ACC112 (cell line): ENCODE results near the gene PERM1.

Experiments used
- H2AFZ ChIP-seq: fragments of 200-600 bp; sonication (generic); one replicate; pipeline ENCODE4 v1.6.0; 2017; ENCODE audit warnings: antibody characterized with exemption, low read length; ENCODE audit not compliant: unreplicated experiment
- H3K27ac ChIP-seq: fragments of 200-600 bp; sonication (generic); 2 replicates; pipeline ENCODE4 v1.5.1; 2014; ENCODE audit warnings: low read depth, mild to moderate bottlenecking, antibody characterized with exemption, low read length, moderate library complexity
- H3K27me3 ChIP-seq: fragments of 200-600 bp; sonication (generic); 2 replicates; pipeline ENCODE4 v1.6.1; 2014; ENCODE audit warnings: mild to moderate bottlenecking, antibody characterized with exemption, low read length, moderate library complexity, mixed read lengths; ENCODE audit not compliant: insufficient read depth
- H3K36me3 ChIP-seq: fragments of 200-600 bp; sonication (generic); 2 replicates; pipeline ENCODE4 v1.6.1; 2016; ENCODE audit warnings: mild to moderate bottlenecking, antibody characterized with exemption, low read length, moderate library complexity, mixed read lengths; ENCODE audit not compliant: insufficient read depth
- H3K4me1 ChIP-seq: fragments of 200-600 bp; sonication (generic); one replicate; pipeline ENCODE4 v1.6.1; 2016; ENCODE audit warnings: low read length, mixed read lengths; ENCODE audit not compliant: insufficient read depth, unreplicated experiment, control insufficient read depth
- H3K4me3 ChIP-seq: fragments of 200-600 bp; sonication (generic); 2 replicates; pipeline ENCODE4 v1.5.1; 2014; ENCODE audit warnings: mild to moderate bottlenecking, low read depth, low read length
- H3K79me2 ChIP-seq: fragments of 200-600 bp; sonication (generic); one replicate; pipeline ENCODE4 v1.6.0; 2016; ENCODE audit warnings: low read length; ENCODE audit not compliant: control insufficient read depth, unreplicated experiment, insufficient read depth

The PERM1 gene

DNA sequence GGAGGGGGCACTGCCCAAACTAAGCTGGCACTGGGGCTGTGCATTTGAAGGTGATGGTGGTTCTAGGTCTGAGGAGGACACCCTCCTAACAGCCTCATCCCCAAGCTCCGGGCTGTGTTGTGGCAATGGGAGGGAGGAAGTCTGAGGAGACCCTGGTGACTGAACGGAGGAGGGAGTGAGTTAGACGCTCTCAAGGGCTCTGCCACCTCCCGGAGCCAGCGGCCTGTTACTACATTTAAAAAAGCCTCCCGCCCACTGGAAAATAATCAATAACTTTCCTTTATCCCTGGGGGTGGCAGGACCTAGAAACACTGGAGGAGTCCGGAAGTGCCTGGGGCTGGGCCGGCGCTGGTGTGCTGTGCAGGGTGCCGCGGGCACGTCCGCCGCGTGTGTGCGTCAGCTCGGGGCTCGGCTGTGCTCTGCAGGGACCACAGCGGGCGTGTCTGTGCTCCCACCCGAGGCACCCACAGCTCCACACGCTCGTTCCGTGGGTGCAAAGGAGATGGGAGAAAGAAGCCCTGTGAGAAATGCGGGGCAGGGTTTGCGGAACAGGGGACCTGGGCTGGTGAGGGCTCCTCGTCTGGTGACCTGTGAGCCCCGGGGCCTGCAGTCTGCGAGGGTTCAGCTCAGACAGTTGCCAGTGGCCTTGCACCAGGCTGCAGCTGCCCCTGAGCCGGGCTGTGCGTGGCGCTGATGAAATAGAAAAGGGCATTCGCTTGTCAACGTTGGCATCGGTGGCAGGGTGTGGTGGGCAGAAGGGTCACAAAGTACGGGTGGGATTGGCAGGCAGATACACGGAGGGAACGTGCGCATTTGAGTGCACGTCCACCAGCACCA, 52.9 kb downstream of the PERM1 start:
- Histone ChIP-seq H3K27me3 (peaks cover 10% of the 10 kb centered on the region; the same call in 1 of the 2 replicates), H3K79me2 (no peaks in the 10 kb centered on the region), H3K27ac (no peak overlapping the region), H3K36me3 (no peaks in the 10 kb centered on the region), H3K4me1 (no peaks in the 10 kb centered on the region), H3K4me3 (no peak overlapping the region), H2AFZ (no peak overlapping the region)

DNA sequence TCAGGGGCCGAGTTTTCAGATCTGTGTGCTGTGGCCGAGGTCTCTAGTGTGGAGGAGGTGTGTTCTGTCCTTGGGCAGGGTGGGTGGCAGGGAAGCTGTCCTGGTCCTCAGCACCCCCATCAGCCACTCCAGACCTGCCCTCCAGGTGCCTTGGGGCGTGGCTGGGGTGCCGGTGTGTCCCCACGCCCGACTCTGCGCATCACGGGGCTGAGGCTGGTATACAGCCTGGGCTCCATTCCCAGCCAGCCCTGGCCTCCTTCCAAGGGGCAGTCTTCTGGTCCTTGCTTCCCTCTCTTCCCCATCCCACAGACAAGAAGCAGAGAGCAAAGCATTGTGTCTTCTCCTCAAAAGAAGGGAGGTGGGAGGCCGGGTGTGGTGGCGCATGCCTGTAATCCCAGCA, 54.1 kb downstream of the PERM1 start:
- H2AFZ ChIP-seq: no peak overlapping the region
- no peak overlapping the region for H3K27ac ChIP-seq
- H3K4me1 ChIP-seq: peaks cover 5% of the 10 kb centered on the region
- peaks cover 10% of the 10 kb centered on the region; the same call in 1 of the 2 replicates for H3K27me3 ChIP-seq
- no peaks in the 10 kb centered on the region for H3K79me2 ChIP-seq
- H3K4me3 ChIP-seq: no peak overlapping the region
- H3K36me3 ChIP-seq: no peaks in the 10 kb centered on the region

DNA sequence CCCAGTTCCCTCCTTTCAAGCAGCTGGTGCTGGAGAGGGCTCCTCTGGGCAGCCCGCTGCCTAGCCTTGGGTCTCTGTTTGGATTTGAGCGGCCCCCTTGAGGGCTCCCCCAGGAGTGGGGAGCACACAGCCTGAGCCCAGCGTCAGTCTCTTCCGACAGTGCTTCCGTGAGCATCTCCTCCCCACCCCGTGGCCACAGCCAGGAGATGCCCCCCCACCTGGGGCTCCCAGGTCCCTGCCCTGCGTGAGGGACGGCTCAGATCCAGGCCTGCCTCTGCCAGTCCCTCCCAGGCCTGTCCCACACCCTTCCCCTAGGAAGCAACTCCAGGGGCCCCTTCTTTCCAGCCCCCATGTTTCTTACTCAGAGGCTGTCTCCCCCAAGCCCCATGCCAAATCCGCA, 54.7 kb downstream of the PERM1 start:
- no peaks in the 10 kb centered on the region for H3K36me3 ChIP-seq
- peaks cover 10% of the 10 kb centered on the region; the same call in 1 of the 2 replicates for H3K27me3 ChIP-seq
- H3K4me3 ChIP-seq: no peak overlapping the region
- no peaks in the 10 kb centered on the region for H3K79me2 ChIP-seq
- H2AFZ ChIP-seq: no peak overlapping the region
- H3K27ac ChIP-seq: no peak overlapping the region
- H3K4me1 ChIP-seq: peaks cover 5% of the 10 kb centered on the region

DNA sequence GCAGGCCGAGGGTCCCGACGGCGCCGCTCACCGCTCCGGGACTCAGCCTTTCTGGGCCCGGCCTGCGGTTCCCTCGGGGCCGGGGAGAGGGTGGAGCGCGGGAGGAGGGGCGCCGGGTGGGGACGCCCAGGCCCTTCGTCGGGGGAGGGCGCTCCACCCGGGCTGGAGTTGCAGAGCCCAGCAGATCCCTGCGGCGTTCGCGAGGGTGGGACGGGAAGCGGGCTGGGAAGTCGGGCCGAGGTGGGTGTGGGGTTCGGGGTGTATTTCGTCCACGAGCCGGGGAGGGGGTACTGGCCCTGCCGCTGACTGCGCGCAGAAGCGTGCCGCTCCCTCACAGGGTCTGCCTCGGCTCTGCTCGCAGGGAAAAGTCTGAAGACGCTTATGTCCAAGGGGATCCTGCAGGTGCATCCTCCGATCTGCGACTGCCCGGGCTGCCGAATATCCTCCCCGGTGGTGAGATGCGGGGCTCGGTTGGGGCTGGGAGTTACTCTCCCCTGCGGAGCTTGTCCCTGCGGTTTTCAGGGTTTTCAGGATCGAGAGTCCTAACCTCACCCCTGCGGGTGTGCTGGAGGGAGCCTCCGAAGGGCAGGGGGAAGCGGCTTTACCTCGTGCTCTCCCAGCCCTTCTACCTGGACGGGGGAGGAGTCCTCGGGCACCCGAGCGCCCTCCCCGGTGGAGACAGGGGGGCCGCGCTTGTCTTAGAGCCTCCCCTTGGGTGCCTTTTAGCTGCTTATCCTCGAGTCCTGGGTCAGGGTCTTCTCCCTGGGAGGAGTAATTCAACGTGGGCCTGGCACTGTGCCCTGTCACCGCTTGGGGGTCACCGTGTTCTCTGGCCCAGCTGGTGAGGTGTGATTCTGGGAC, 56.1 kb downstream of the PERM1 start:
- Histone ChIP-seq H3K4me1 (peaks cover 7% of the 10 kb centered on the region), H3K79me2 (no peaks in the 10 kb centered on the region), H3K27me3 (peaks cover 10% of the 10 kb centered on the region; the same call in 1 of the 2 replicates), H3K27ac (no peak overlapping the region), H2AFZ (no peak overlapping the region), H3K4me3 (peak overlapping the region; percentile 86), H3K36me3 (no peaks in the 10 kb centered on the region)
